ENCODE results near the gene ZBTB33. TPM values are rescaled to one million over a fixed set of nuclear protein-coding genes. Genes with fewer than 3 reads are reported as not detected.

The ZBTB33 gene, protein sequence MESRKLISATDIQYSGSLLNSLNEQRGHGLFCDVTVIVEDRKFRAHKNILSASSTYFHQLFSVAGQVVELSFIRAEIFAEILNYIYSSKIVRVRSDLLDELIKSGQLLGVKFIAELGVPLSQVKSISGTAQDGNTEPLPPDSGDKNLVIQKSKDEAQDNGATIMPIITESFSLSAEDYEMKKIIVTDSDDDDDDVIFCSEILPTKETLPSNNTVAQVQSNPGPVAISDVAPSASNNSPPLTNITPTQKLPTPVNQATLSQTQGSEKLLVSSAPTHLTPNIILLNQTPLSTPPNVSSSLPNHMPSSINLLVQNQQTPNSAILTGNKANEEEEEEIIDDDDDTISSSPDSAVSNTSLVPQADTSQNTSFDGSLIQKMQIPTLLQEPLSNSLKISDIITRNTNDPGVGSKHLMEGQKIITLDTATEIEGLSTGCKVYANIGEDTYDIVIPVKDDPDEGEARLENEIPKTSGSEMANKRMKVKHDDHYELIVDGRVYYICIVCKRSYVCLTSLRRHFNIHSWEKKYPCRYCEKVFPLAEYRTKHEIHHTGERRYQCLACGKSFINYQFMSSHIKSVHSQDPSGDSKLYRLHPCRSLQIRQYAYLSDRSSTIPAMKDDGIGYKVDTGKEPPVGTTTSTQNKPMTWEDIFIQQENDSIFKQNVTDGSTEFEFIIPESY
- 13.4 and 14.5 TPM in 2 replicates for total RNA-seq

DNA sequence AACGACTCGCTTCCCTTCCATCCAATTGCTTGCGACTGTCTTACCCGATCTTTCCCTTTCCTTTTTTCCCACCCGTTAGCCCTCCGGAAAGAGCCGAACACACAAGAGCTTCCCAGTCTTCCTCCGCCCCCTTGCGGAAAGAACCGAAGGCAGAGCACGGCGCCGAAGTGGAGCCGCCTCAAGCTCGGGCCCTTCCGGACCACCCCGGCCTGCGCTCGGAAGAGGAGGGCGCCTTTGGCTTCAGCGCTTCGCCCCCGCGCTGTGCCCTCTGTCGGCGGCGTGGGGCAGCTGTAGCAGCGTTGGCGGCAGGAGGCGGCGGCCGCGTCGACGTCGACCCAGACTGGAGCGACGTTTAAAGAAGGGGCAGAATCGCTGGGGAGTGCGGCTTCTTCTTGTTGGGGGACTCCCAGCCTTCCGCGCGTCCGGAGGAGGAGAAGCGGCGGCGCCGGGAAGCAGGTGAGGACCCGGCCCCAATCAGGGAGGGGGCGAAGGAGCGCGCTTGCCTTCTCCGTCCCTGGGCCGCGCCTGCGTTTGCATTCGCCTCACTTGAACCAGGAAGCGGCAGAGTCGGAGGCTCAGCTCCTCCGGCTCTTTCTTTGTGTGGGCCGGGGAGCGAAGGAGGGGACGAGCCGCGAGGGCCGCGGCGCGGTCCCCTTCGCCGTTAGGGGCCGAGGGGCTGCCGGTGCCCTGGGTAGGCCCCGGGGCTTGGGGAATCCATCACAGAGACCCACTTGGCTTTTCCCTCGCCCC is at the start of gene ZBTB33:
ZBTB33 (plus strand) TSS at position 291 of the 750 bp plus-strand sequence. CDS start 2,604 bp downstream, outside the sequence.

Other genes starting within 250 kb of the ZBTB33 start
- gene RHOXF2B, start 173.1 kb upstream of the ZBTB33 start, total RNA-seq: not detected in 2 replicates
- not detected in 2 replicates for gene RHOXF1, start 134.9 kb upstream of the ZBTB33 start, total RNA-seq
- not detected in 2 replicates for gene RHOXF2, start 92.2 kb upstream of the ZBTB33 start, total RNA-seq
- gene TMEM255A, start 60.6 kb downstream of the ZBTB33 start, total RNA-seq: 0.35 TPM in 1 of 2 replicates, not detected in the other
- not detected in 2 replicates for gene ATP1B4, start 111.3 kb downstream of the ZBTB33 start, total RNA-seq
- gene LAMP2, start 218.5 kb downstream of the ZBTB33 start, total RNA-seq: 69.3 and 101 TPM in 2 replicates